H1 (cell line): ENCODE data around the gene PHKA2. TPM values are rescaled to one million over a fixed set of nuclear protein-coding genes. Genes with fewer than 3 reads are reported as not detected.

Experiments
- EP300 ChIP-seq, 2 experiments: IDR thresholded peaks; 1 replicate in 1 of 2; 2 replicates in 1 of 2; pipeline ENCODE4 v1.6.1; 2011 to 2012; ENCODE audit warnings: low read depth in 2 of 2, low read length in 2 of 2, mild to moderate bottlenecking in 2 of 2, borderline replicate concordance in 1 of 2, inconsistent platforms in 1 of 2, moderate library complexity in 1 of 2
- POLR2AphosphoS5 ChIP-seq: IDR thresholded peaks from 2 replicates; pipeline ENCODE4 v1.6.1; 2011; ENCODE audit warnings: low read depth, low read length
- RXRA ChIP-seq: IDR thresholded peaks from 2 replicates; pipeline ENCODE4 v1.6.1; 2011; ENCODE audit warnings: low read depth, mild to moderate bottlenecking, low read length, moderate library complexity; ENCODE audit not compliant: insufficient read depth
- SAP30 ChIP-seq: fragments of 300-600 bp; sonication (generic); IDR thresholded peaks from 2 replicates; pipeline ENCODE4 v1.7.1; 2012; ENCODE audit warnings: low read length, moderate library complexity, mild to moderate bottlenecking, inconsistent platforms; ENCODE audit not compliant: insufficient read depth, insufficient replicate concordance
- TCF12 ChIP-seq: IDR thresholded peaks from 2 replicates; pipeline ENCODE4 v1.6.1; 2011; ENCODE audit warnings: low read depth, mild to moderate bottlenecking, low read length
- polyA plus RNA-seq, 7 experiments: library from polyadenylated mRNA; depleted of rRNA in 3 of 7; stranded (reverse) in 5 of 7; unstranded in 2 of 7; fragments of >200 nt in 5 of 7; fragments of 200-250 nt in 2 of 7; gene quantifications; 1 replicate in 5 of 7; 2 replicates in 1 of 7; 4 replicates in 1 of 7; pipeline versions ENCODE4 v1.2.1 to v1.2.3, GENCODE V29; 2011 to 2013; ENCODE audit warnings: missing spikeins in 2 of 7, mixed read lengths in 2 of 7
- total RNA-seq: library from RNA; stranded (reverse); fragmentation: NEBNext Ultra II Directional; extraction: Animal tissue kit (Norgen Biotek cat#: 25700); gene quantifications from 2 replicates; pipeline ENCODE4 v1.2.1, GENCODE V29; 2021
- TF ChIP-seq, protein P1 (sequence below): fragments of 300-600 bp; sonication (generic); IDR thresholded peaks from 2 replicates; pipeline ENCODE4 v1.7.1; 2012; ENCODE audit warnings: low read length, moderate library complexity, mild to moderate bottlenecking, inconsistent platforms; ENCODE audit not compliant: insufficient replicate concordance
- TF ChIP-seq, protein P2 (sequence below): IDR thresholded peaks from 2 replicates; pipeline ENCODE4 v1.6.1; 2012; ENCODE audit warnings: inconsistent platforms

Gene PHKA2
- total and polyA plus RNA-seq, 2 of the 8 experiments (the other 6 are each of a cell fraction or from before 2014, with no cell fraction given): 28.1 to 35.8 TPM

DNA sequence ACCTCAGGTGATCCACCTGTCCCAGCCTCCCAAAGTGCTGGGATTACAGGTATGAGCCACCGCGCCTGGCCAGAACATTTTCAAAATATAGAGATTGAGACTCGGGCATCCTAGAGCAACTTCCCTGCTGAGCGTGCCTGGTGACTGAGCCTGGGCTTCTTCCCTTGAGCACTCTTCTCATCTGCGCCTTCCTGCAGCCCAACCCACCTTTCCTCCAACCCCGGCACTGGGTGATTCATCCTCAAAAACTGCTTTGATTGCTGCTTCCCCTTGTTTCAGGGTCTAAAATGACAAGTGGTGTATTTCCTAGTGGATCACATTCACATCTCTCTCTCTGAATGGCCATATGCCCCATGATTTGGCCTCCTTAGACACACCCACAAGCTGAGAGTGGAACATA, 37.8 kb downstream of the PHKA2 start (continued):
- TF ChIP-seq, protein P1, sequence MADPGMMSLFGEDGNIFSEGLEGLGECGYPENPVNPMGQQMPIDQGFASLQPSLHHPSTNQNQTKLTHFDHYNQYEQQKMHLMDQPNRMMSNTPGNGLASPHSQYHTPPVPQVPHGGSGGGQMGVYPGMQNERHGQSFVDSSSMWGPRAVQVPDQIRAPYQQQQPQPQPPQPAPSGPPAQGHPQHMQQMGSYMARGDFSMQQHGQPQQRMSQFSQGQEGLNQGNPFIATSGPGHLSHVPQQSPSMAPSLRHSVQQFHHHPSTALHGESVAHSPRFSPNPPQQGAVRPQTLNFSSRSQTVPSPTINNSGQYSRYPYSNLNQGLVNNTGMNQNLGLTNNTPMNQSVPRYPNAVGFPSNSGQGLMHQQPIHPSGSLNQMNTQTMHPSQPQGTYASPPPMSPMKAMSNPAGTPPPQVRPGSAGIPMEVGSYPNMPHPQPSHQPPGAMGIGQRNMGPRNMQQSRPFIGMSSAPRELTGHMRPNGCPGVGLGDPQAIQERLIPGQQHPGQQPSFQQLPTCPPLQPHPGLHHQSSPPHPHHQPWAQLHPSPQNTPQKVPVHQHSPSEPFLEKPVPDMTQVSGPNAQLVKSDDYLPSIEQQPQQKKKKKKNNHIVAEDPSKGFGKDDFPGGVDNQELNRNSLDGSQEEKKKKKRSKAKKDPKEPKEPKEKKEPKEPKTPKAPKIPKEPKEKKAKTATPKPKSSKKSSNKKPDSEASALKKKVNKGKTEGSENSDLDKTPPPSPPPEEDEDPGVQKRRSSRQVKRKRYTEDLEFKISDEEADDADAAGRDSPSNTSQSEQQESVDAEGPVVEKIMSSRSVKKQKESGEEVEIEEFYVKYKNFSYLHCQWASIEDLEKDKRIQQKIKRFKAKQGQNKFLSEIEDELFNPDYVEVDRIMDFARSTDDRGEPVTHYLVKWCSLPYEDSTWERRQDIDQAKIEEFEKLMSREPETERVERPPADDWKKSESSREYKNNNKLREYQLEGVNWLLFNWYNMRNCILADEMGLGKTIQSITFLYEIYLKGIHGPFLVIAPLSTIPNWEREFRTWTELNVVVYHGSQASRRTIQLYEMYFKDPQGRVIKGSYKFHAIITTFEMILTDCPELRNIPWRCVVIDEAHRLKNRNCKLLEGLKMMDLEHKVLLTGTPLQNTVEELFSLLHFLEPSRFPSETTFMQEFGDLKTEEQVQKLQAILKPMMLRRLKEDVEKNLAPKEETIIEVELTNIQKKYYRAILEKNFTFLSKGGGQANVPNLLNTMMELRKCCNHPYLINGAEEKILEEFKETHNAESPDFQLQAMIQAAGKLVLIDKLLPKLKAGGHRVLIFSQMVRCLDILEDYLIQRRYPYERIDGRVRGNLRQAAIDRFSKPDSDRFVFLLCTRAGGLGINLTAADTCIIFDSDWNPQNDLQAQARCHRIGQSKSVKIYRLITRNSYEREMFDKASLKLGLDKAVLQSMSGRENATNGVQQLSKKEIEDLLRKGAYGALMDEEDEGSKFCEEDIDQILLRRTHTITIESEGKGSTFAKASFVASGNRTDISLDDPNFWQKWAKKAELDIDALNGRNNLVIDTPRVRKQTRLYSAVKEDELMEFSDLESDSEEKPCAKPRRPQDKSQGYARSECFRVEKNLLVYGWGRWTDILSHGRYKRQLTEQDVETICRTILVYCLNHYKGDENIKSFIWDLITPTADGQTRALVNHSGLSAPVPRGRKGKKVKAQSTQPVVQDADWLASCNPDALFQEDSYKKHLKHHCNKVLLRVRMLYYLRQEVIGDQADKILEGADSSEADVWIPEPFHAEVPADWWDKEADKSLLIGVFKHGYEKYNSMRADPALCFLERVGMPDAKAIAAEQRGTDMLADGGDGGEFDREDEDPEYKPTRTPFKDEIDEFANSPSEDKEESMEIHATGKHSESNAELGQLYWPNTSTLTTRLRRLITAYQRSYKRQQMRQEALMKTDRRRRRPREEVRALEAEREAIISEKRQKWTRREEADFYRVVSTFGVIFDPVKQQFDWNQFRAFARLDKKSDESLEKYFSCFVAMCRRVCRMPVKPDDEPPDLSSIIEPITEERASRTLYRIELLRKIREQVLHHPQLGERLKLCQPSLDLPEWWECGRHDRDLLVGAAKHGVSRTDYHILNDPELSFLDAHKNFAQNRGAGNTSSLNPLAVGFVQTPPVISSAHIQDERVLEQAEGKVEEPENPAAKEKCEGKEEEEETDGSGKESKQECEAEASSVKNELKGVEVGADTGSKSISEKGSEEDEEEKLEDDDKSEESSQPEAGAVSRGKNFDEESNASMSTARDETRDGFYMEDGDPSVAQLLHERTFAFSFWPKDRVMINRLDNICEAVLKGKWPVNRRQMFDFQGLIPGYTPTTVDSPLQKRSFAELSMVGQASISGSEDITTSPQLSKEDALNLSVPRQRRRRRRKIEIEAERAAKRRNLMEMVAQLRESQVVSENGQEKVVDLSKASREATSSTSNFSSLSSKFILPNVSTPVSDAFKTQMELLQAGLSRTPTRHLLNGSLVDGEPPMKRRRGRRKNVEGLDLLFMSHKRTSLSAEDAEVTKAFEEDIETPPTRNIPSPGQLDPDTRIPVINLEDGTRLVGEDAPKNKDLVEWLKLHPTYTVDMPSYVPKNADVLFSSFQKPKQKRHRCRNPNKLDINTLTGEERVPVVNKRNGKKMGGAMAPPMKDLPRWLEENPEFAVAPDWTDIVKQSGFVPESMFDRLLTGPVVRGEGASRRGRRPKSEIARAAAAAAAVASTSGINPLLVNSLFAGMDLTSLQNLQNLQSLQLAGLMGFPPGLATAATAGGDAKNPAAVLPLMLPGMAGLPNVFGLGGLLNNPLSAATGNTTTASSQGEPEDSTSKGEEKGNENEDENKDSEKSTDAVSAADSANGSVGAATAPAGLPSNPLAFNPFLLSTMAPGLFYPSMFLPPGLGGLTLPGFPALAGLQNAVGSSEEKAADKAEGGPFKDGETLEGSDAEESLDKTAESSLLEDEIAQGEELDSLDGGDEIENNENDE: no peak
- no peak for TF ChIP-seq SAP30
- TF ChIP-seq EP300 (IDR thresholded peaks at IDR 0.05; ENCODE audit: borderline replicate concordance in 1 of 2, low read depth in 2 of 2, low read length in 2 of 2): no peak
- no peak for TF ChIP-seq POLR2AphosphoS5
- TF ChIP-seq, protein P2, sequence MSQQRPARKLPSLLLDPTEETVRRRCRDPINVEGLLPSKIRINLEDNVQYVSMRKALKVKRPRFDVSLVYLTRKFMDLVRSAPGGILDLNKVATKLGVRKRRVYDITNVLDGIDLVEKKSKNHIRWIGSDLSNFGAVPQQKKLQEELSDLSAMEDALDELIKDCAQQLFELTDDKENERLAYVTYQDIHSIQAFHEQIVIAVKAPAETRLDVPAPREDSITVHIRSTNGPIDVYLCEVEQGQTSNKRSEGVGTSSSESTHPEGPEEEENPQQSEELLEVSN: no peak
- TF ChIP-seq TCF12: no peak
- no peak for TF ChIP-seq RXRA
